Activated CD4-positive, alpha-beta T cell treated with anti-CD3 and anti-CD28 coated beads, Interleukin-2, amount 10 ng/mL, durations not matched to agents 24 days and 14 days (primary cell): ENCODE measurements around the gene TSSK3. TPM values are rescaled to one million over a fixed set of nuclear protein-coding genes. Genes with fewer than 3 reads are reported as not detected.
A peak's percentile ranks its signal among the peaks of the same experiment; 100 is the strongest.
"Not testable (repeated sequence)": the region's sequence is repeated elsewhere in the genome, so short reads cannot be mapped to it uniquely, and the experiment has no call there.

Experiments
- DNase-seq: peaks from one replicate; pipeline ENCODE4 v3.0.0; 2022
- H3K27ac Mint-ChIP-seq: one replicate; pipeline ENCODE4 v1.8.0; 2022; ENCODE audit warnings: mild to moderate bottlenecking, mixed read lengths
- H3K27me3 Mint-ChIP-seq: one replicate; pipeline ENCODE4 v1.8.0; 2022; ENCODE audit warnings: mixed read lengths
- H3K36me3 Mint-ChIP-seq: one replicate; pipeline ENCODE4 v1.8.0; 2022; ENCODE audit warnings: low read depth, mild to moderate bottlenecking, mixed read lengths
- H3K4me1 Mint-ChIP-seq: one replicate; pipeline ENCODE4 v1.8.0; 2021; ENCODE audit warnings: mixed read lengths
- H3K4me3 Mint-ChIP-seq: one replicate; pipeline ENCODE4 v1.8.0; 2022; ENCODE audit warnings: mild to moderate bottlenecking, moderate library complexity, mixed read lengths
- H3K9me3 Mint-ChIP-seq: one replicate; pipeline ENCODE4 v1.8.0; 2021; ENCODE audit warnings: mixed read lengths
- intact Hi-C: fragments of 100-400 bp; cut with micrococcal nuclease; formaldehyde crosslinking; loops from one replicate; pipeline ENCODE4 v1.15.1; 2023
- total RNA-seq: library from RNA; stranded (reverse); gene quantifications from 2 replicates; pipeline ENCODE4 v1.2.3, GENCODE V29; 2022

The TSSK3 gene
- total RNA-seq, 1 donor from 2014 or later = 2.3 TPM

DNA sequence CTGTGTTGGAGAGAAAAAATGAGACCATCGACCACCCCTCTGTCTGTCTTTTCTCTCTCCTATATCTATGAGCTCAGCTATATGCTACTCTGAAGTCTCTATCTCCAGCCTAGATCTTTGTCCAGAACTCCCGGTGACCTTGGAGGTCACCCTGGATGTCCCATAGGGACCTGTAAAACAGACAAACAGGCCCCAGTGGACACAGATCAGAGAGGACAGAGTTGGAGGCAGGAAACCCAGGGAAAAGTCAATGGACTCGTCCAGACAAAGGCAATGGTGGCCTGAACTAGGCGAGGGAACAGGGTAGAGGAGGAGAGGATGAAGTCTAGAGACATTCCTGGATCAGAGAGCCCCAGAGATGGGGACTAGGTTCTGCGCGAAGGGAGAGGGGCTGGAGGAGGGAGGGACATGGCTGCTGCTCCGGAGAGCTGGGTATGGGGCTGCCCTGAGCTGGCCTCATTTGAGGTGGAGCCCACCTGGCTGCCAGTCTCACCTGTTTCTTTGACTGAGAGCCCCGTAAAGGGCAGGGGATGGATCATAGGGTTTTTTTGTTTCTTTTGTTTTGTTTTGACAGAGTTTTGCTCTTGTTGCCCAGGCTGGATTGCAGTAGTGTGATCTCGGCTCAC lies 15.7 kb upstream of the TSSK3 start:
- H3K4me1 Mint-ChIP-seq = peaks cover 31% of the 10 kb centered on the region
- DNase-seq = no peak
- no peaks in the 10 kb centered on the region for H3K36me3 Mint-ChIP-seq
- H3K27ac Mint-ChIP-seq = peak overlapping the region; percentile 2
- intact Hi-C loops = no loop called here
- H3K9me3 Mint-ChIP-seq = no peaks in the 10 kb centered on the region
- no peak overlapping the region for H3K4me3 Mint-ChIP-seq
- peaks cover 7% of the 10 kb centered on the region for H3K27me3 Mint-ChIP-seq

- Mint-ChIP-seq H3K27me3 (peaks cover 7% of the 10 kb centered on the region), H3K36me3 (no peaks in the 10 kb centered on the region), H3K9me3 (no peaks in the 10 kb centered on the region), H3K4me1 (peaks cover 32% of the 10 kb centered on the region), H3K27ac (peak overlapping the region; percentile 53), H3K4me3 (peak overlapping the region; percentile 58)
- intact Hi-C loops = no loop called here
- DNase-seq = peak; percentile 65
These were observed 13.1 kb upstream of the TSSK3 start for GRCh38 chr1:32349211-32349708.

DNA sequence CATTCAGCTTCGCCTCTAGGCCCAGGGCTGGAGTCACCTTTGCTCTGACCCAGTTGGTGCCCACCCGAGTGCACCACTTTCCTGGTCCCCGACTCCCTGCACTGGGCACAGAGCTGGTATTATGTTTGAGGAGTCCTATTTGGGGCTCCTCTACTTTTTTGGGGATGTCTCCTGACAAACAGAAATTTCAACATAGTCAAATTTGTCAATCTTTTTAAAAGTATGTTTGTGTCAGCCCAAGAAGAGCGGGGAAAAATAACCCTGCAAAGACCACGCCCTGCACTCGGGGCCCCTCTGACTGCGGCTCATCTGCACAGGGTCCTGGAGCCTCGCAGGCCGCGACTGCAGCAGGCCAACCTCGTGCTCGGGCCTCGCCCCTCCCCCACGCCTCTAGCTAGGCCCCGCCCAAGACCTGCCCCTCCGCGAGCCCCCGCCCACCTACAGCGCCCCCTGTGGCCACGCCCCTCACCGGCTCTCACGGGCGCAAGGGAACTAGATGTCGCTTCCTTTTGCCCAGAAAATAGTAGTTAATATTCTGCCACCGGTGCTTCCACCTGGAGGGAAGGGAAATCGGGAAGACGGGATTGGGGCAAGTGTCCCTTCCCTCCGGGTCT lies 11.4 kb upstream of the TSSK3 start:
- peaks cover 4% of the 10 kb centered on the region for H3K27me3 Mint-ChIP-seq
- intact Hi-C loops = loop anchor here (1.0 to 2.0 kb wide), 3 partner anchors 15 to 59 kb away; partner anchors contain the start of genes BSDC1, HDAC1 and MARCKSL1
- H3K4me1 Mint-ChIP-seq = peaks cover 30% of the 10 kb centered on the region
- H3K27ac Mint-ChIP-seq = peak overlapping the region; percentile 65
- H3K9me3 Mint-ChIP-seq = no peaks in the 10 kb centered on the region
- H3K36me3 Mint-ChIP-seq = no peaks in the 10 kb centered on the region
- no peak for DNase-seq
- H3K4me3 Mint-ChIP-seq = peak overlapping the region; percentile 86

DNA sequence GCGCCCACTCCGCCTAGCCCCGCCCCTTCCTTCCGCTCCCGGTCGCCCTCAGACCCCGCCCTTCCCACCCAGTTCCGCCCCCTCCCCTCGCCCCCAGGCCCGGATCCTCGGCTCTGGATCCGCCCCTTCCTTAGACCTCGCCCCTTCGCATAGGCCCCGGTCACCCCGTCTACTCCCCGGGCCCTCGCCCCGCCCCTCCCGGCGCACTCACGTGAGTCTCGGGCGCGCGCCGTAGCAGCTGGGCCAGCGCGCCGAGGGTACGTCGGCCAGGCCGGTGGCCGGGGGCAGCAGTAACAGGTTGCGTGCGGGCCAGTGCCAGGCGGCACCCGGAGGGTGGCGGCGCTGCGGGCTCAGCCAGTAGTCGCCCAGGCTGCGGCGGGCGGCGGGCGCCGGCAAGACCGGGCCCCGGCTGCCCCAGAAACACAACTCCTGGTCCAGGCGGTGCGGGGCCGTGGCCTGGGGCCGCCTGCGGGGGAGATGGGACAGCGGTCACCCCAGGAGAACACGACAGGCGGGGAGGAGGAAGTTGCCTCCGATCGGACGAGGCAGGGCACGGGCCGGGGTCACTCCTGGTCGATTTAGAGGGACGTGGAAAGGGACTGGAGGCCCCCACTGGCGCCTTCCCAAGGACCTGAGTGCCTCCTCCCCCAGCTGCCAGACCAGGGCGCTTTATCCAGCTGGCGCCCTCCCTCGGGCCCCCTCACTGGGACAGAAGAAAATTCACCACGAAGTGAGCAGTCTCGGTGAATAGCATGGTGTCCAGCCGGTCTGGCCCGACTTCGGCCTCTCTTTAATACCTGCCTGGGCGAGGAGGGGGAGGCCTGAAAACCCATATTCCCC lies 10.7 kb upstream of the TSSK3 start:
- H3K4me1 Mint-ChIP-seq = peaks cover 30% of the 10 kb centered on the region
- peaks cover 2% of the 10 kb centered on the region for H3K27me3 Mint-ChIP-seq
- DNase-seq = peak; percentile 98
- intact Hi-C loops = loop anchor here (1.0 to 2.0 kb wide), 3 partner anchors 15 to 59 kb away; partner anchors contain the start of genes BSDC1, HDAC1 and MARCKSL1
- H3K27ac Mint-ChIP-seq = peak overlapping the region; percentile 65
- H3K9me3 Mint-ChIP-seq = no peaks in the 10 kb centered on the region
- peak overlapping the region; percentile 86 for H3K4me3 Mint-ChIP-seq
- H3K36me3 Mint-ChIP-seq = no peaks in the 10 kb centered on the region

DNA sequence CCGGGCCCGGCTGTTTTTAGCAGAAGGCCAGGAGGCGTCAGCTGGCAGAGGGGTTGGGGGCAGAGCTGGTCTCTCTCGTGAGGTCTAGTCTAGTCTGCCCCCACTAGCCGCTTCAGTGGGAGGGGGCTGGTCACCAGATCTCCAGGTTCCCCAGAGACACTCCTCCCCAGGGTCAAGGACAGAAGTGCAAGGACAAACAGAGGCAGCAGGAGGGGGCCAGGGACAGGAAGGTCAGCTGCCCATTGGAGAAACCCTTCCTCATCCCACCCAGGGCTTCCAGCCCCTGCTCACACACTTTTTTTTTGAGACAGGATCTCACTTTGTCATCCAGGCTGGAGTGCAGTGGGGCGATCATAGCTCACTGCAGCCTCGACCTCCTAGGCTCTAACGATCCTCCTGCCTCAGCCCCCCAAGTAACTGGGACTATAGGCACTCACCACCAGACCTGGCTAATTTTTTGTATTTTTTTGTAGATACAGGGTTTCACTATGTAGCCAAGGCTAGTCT lies 10.0 kb upstream of the TSSK3 start:
- intact Hi-C loops = no loop called here
- H3K27ac Mint-ChIP-seq = no peak overlapping the region
- peak overlapping the region; percentile 86 for H3K4me3 Mint-ChIP-seq
- peaks cover 30% of the 10 kb centered on the region for H3K4me1 Mint-ChIP-seq
- peaks cover 2% of the 10 kb centered on the region for H3K27me3 Mint-ChIP-seq
- H3K9me3 Mint-ChIP-seq = no peaks in the 10 kb centered on the region
- DNase-seq = no peak
- H3K36me3 Mint-ChIP-seq = no peaks in the 10 kb centered on the region

DNA sequence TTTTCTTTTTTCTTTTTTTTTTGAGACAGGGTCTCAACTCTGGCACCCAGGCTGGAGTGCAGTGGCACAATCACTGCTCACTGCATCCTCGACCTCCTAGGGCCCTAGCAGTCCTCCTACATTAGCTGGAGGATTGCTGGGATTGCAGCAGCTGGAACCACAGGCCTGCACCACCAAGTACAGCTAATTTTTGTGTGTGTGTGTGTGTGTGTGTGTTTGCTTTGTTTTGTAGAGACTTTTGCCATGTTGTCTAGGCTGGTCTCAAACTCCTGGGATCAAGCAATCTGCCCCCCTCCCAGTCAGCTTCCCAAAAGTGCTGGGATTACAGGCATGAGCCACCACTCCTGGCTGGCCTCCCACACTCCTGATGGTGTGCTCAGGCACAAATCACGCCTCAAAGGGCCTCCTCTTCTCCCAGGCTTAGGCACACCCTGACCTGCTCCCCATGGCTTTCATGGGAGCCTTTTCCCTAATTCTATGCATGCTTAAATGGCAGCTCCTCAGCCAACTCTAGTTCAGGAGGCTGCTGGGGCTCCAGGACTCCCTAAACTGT lies 9.4 kb upstream of the TSSK3 start:
- Mint-ChIP-seq H3K9me3 (no peaks in the 10 kb centered on the region), H3K36me3 (no peaks in the 10 kb centered on the region), H3K4me1 (peaks cover 30% of the 10 kb centered on the region), H3K4me3 (peak overlapping the region; percentile 36), H3K27me3 (peaks cover 2% of the 10 kb centered on the region), H3K27ac (peak overlapping the region; percentile 34)
- intact Hi-C loops = no loop called here
- DNase-seq = no peak

- Mint-ChIP-seq H3K36me3 (no peaks in the 10 kb centered on the region), H3K27me3 (peaks cover 2% of the 10 kb centered on the region), H3K27ac (peak overlapping the region; percentile 34), H3K9me3 (no peaks in the 10 kb centered on the region), H3K4me1 (peaks cover 26% of the 10 kb centered on the region), H3K4me3 (peak overlapping the region; percentile 36)
- intact Hi-C loops = no loop called here
- DNase-seq = no peak
These were observed 8.9 kb upstream of the TSSK3 start for GRCh38 chr1:32353431-32353830.

DNA sequence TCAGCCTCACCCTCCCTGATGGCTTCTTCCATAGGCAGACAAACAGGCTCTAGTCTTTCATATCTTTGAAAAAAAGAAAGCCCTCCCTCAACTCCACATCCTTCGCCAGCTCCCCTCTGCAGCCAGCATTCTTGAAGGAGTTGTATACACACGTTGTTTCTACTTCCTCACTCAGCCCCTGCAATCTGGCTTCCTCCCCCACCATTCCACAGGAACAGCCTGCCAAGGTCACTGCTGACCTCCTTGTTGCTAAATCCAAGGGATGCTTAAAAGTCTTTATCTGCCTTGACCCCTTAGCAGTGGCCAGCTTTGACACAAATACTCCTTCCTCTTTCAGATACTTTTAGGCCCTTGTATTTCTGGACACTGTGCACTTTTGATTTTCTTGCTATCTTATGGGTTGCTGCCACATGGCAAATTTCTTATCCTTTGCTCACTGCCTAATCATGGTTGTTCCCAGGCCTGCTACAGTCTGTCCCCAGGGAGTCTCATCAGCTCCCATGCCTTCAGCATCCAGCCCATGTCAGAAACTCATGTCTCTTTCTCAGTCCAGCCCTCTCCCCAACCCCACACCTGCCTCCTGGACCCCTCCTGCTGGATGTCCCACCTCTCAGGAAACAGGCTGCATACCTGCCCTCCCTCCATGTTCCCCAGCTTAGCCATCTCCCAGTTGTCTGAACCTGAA lies 8.3 kb upstream of the TSSK3 start:
- Mint-ChIP-seq H3K4me1 (peaks cover 21% of the 10 kb centered on the region), H3K36me3 (no peaks in the 10 kb centered on the region), H3K9me3 (no peaks in the 10 kb centered on the region), H3K27ac (no peak overlapping the region), H3K4me3 (peak overlapping the region; percentile 2), H3K27me3 (peaks cover 2% of the 10 kb centered on the region)
- no peak for DNase-seq
- intact Hi-C loops = no loop called here

DNA sequence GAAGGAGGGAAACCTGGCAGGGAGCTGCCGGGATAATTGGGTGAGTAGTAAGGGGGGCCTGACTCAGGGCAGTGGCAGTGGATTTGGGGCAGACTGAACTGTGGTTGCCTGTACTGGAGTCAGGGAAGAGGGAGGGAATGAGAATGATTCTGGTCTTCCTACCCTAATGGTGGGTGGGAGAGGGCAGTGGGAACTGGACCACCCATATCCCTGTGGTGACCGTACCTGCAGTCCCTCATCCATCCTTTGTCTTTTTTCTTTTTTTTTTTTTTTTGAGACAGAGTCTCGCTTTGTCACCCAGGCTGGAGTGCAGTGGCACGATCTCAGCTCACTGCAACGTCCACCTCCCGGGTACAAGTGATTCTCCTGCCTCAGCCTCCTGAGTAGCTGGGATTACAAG lies 6.6 kb upstream of the TSSK3 start:
- H3K36me3 Mint-ChIP-seq, intact Hi-C loops, H3K27ac Mint-ChIP-seq, H3K27me3 Mint-ChIP-seq, H3K9me3 Mint-ChIP-seq, H3K4me3 Mint-ChIP-seq, DNase-seq: not testable (repeated sequence)
- peaks cover 18% of the 10 kb centered on the region for H3K4me1 Mint-ChIP-seq

- H3K4me3 Mint-ChIP-seq = no peak overlapping the region
- H3K27me3 Mint-ChIP-seq = peaks cover 8% of the 10 kb centered on the region
- no peaks in the 10 kb centered on the region for H3K9me3 Mint-ChIP-seq
- peaks cover 18% of the 10 kb centered on the region for H3K4me1 Mint-ChIP-seq
- H3K36me3 Mint-ChIP-seq = peaks cover 5% of the 10 kb centered on the region
- H3K27ac Mint-ChIP-seq = no peak overlapping the region
- no peak for DNase-seq
- intact Hi-C loops = no loop called here
These were observed 5.9 kb upstream of the TSSK3 start for GRCh38 chr1:32356478-32356877.

DNA sequence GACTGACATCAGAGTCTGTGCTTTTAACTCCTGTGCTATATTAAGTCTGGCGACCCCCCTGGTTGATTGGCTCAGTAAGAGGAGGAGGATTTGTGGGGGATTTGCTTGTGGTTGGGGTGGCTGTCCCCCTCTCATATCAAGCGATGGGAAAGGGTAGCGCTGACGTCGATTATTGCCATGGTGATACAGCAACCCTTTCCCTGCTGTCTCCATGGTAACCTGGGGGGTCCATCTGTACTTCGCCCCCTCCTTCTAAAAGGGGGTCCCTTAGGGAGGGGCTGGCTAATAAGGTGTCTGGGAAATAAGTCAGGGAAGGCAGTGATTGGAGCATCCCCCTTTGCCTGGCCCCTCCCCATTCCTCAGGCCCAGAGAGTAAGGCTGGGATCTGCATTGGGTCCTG lies 4.7 kb upstream of the TSSK3 start:
- Mint-ChIP-seq H3K4me3 (no peak overlapping the region), H3K36me3 (peaks cover 10% of the 10 kb centered on the region), H3K9me3 (no peaks in the 10 kb centered on the region), H3K4me1 (peaks cover 21% of the 10 kb centered on the region), H3K27ac (no peak overlapping the region), H3K27me3 (peaks cover 11% of the 10 kb centered on the region)
- no peak for DNase-seq
- intact Hi-C loops = no loop called here

- peaks cover 11% of the 10 kb centered on the region for H3K27me3 Mint-ChIP-seq
- peak overlapping the region; percentile 50 for H3K27ac Mint-ChIP-seq
- no peaks in the 10 kb centered on the region for H3K9me3 Mint-ChIP-seq
- peaks cover 17% of the 10 kb centered on the region for H3K36me3 Mint-ChIP-seq
- no peak overlapping the region for H3K4me3 Mint-ChIP-seq
- intact Hi-C loops = no loop called here
- no peak for DNase-seq
- peaks cover 17% of the 10 kb centered on the region for H3K4me1 Mint-ChIP-seq
These were observed 3.9 kb upstream of the TSSK3 start for GRCh38 chr1:32358435-32358834.

- Mint-ChIP-seq H3K4me1 (peaks cover 17% of the 10 kb centered on the region), H3K36me3 (peaks cover 33% of the 10 kb centered on the region), H3K9me3 (no peaks in the 10 kb centered on the region), H3K4me3 (no peak overlapping the region), H3K27me3 (peaks cover 11% of the 10 kb centered on the region), H3K27ac (no peak overlapping the region)
- no peak for DNase-seq
- intact Hi-C loops = no loop called here
These were observed 1.0 kb upstream of the TSSK3 start for GRCh38 chr1:32361308-32361673.
